IMR-90 (cell line): ENCODE measurements around the gene PCGF3.

ENCODE experiments used
- BHLHE40 ChIP-seq: fragments of 150-350 bp; IDR thresholded peaks from 2 replicates; pipeline ENCODE4 v1.6.1; 2016; ENCODE audit warnings: mild to moderate bottlenecking, low read depth, low read length
- CEBPB ChIP-seq: IDR thresholded peaks from 2 replicates; pipeline ENCODE4 v1.6.1; 2012; ENCODE audit warnings: low read depth, low read length, improper control_type of control experiment
- CHD1 ChIP-seq: IDR thresholded peaks from 2 replicates; pipeline ENCODE4 v1.6.1; 2012; ENCODE audit warnings: low read depth, low read length, improper control_type of control experiment
- MAFK ChIP-seq: IDR thresholded peaks from 2 replicates; pipeline ENCODE4 v1.6.1; 2012; ENCODE audit warnings: low read depth, low read length, improper control_type of control experiment
- MAZ ChIP-seq: IDR thresholded peaks from 2 replicates; pipeline ENCODE4 v1.6.1; 2012; ENCODE audit warnings: low read depth, mild to moderate bottlenecking, low read length, improper control_type of control experiment, moderate library complexity, borderline replicate concordance
- MXI1 ChIP-seq: IDR thresholded peaks from 2 replicates; pipeline ENCODE4 v1.6.1; 2012; ENCODE audit warnings: low read depth, mild to moderate bottlenecking, low read length, moderate library complexity, borderline replicate concordance
- NFE2L2 ChIP-seq: fragments of 150-350 bp; IDR thresholded peaks from 2 replicates; pipeline ENCODE4 v1.6.1; 2016; ENCODE audit warnings: low read depth, mild to moderate bottlenecking, low read length
- POLR2A ChIP-seq: IDR thresholded peaks from 2 replicates; pipeline ENCODE4 v1.6.1; 2012; ENCODE audit warnings: mild to moderate bottlenecking, low read depth, low read length
- RAD21 ChIP-seq: IDR thresholded peaks from 2 replicates; pipeline ENCODE4 v1.6.1; 2012; ENCODE audit warnings: low read length, improper control_type of control experiment
- RCOR1 ChIP-seq: IDR thresholded peaks from 2 replicates; pipeline ENCODE4 v1.6.1; 2012; ENCODE audit warnings: mild to moderate bottlenecking, low read length, improper control_type of control experiment; ENCODE audit not compliant: insufficient replicate concordance
- SMC3 ChIP-seq: fragments of 150-350 bp; IDR thresholded peaks from 2 replicates; pipeline ENCODE4 v1.6.1; 2016; ENCODE audit warnings: low read depth, mild to moderate bottlenecking, antibody characterized with exemption, low read length, moderate library complexity
- TF ChIP-seq, protein P1 (sequence below): conservative IDR thresholded peaks from 2 replicates; pipeline ENCODE4 v1.5.1; 2012; ENCODE audit warnings: mild to moderate bottlenecking, low read depth, low read length, improper control_type of control experiment
- TF ChIP-seq, protein P2 (sequence below): fragments of 150-350 bp; IDR thresholded peaks from 2 replicates; pipeline ENCODE4 v1.6.1; 2017; ENCODE audit warnings: mild to moderate bottlenecking, antibody characterized with exemption, low read length, low read depth

DNA sequence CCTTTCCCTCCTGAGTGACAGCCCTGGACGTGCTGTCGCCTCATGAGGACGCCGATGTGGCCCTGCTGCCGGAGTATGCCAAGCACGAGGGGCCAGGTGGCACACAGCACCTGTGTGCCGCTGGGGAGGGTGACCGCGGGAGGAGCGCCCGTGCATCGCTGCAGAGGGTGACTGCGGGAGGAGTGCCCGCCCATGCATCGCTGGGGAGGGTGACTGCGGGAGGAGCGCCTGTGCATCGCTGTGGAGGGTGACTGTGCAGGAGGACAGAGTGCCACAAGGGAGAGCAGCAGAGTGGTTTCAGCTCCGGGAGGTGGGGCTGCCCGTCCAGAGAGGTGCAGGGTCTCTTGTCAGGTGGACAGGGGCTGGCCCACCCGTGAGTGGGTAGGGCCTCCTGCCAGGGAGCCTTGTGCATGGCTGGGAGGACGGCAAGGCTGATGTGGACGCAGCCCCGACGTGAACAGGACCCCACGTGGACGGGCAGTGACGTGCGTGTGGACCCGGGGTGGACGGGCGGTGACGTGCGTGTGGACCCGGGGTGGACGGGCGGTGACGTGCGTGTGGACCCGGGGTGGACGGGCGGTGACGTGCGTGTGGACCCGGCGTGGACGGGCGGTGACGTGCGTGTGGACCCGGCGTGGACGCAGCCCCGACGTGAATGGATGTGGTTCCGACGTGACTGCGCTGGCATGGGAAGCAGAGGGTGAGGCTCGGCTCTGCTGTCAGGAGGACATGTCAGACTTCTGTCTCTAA, 14.7 kb downstream of the PCGF3 start:
- TF ChIP-seq, protein P1, sequence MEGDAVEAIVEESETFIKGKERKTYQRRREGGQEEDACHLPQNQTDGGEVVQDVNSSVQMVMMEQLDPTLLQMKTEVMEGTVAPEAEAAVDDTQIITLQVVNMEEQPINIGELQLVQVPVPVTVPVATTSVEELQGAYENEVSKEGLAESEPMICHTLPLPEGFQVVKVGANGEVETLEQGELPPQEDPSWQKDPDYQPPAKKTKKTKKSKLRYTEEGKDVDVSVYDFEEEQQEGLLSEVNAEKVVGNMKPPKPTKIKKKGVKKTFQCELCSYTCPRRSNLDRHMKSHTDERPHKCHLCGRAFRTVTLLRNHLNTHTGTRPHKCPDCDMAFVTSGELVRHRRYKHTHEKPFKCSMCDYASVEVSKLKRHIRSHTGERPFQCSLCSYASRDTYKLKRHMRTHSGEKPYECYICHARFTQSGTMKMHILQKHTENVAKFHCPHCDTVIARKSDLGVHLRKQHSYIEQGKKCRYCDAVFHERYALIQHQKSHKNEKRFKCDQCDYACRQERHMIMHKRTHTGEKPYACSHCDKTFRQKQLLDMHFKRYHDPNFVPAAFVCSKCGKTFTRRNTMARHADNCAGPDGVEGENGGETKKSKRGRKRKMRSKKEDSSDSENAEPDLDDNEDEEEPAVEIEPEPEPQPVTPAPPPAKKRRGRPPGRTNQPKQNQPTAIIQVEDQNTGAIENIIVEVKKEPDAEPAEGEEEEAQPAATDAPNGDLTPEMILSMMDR = no peak
- TF ChIP-seq MAFK (no peak), RAD21 (no peak), POLR2A (no peak), SMC3 (no peak), MAZ (no peak), RCOR1 (no peak), CHD1 (no peak), CEBPB (no peak), BHLHE40 (no peak), MXI1 (no peak), NFE2L2 (no peak)
- TF ChIP-seq, protein P2, sequence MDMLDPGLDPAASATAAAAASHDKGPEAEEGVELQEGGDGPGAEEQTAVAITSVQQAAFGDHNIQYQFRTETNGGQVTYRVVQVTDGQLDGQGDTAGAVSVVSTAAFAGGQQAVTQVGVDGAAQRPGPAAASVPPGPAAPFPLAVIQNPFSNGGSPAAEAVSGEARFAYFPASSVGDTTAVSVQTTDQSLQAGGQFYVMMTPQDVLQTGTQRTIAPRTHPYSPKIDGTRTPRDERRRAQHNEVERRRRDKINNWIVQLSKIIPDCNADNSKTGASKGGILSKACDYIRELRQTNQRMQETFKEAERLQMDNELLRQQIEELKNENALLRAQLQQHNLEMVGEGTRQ = no peak
